GM19351 (cell line): ENCODE results near the gene HOXC9.
"Not testable (repeated sequence)": the region's sequence is repeated elsewhere in the genome, so short reads cannot be mapped to it uniquely, and the experiment has no call there.

Source experiments
- ATAC-seq: cut with Tn5 transposase; IDR thresholded peaks from one replicate; pipeline ENCODE4 v1.9.1; 2021; ENCODE audit warnings: mild to moderate bottlenecking, moderate library complexity; ENCODE audit not compliant: unreplicated experiment

The HOXC9 gene

DNA sequence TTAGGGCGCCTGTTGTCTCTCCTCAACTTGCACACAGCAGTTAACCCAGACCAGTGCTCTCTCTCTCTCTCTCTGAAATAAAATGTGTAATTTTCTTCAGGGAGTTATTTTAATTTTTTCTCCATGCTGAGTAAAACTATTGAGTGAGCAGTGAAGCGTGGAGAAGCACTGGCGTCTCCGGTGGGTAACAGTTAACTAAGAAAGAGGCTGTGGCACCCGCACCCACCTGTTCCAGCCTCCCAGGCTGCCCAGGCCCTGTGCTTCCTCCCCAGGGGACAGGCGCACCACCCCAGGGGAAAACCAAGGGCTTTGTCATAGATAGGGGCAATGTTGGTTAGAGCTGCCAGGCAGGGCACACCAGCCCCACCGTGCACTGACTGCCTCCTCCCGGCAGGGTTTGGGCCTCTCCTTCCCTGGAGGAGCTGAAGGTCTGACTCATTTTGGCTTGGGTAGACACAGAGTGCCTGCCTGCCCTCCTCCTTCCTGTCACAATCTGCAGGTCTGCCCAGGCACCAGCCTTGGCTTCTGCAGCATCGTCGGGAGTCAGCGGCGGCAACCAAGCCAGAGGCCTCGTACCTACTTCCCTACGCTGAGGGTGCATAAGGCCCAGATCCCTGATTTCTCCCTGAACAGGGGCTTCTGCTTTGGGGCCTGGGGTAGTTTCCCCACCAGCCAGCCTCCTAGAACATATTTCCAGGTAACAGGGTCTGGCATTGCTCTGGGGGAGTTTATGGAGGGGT lies 36.8 kb downstream of the HOXC9 start:
- ATAC-seq: no peak

GRCh38 chr12:54037360-54038283 lies 37.7 kb downstream of the HOXC9 start:
- ATAC-seq: no peak

DNA sequence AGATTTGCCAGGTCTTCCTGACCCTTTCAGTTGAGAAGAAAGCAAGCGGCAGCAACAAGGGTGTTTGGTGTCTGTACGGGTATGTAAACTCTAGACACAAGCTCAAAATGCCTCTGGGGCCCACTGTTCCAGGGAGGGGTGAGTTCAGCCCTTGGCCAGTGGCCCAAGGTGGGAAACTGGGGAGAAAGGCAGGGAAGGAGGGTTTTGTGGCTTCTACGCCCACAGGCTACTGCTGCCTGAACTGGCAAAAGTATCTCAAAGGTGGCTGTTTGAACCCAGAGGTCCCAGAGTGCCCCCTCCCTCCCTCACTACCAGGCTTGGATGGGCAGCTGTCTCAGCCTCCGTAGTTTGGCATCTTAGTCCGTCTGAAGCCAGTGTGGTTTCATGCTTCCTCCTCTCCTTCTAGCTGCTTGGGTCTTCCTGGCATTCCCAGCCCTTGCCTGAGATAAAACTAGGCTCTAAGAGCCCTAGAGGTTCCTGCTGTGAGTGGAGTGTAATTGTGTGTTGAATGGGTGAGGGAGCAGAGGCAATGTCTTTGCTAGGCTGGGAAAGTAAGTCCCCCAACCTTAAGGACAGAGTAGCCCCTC lies 38.4 kb downstream of the HOXC9 start:
- no peak for ATAC-seq

GRCh38 chr12:54038871-54039414 lies 39.0 kb downstream of the HOXC9 start:
- no peak for ATAC-seq

DNA sequence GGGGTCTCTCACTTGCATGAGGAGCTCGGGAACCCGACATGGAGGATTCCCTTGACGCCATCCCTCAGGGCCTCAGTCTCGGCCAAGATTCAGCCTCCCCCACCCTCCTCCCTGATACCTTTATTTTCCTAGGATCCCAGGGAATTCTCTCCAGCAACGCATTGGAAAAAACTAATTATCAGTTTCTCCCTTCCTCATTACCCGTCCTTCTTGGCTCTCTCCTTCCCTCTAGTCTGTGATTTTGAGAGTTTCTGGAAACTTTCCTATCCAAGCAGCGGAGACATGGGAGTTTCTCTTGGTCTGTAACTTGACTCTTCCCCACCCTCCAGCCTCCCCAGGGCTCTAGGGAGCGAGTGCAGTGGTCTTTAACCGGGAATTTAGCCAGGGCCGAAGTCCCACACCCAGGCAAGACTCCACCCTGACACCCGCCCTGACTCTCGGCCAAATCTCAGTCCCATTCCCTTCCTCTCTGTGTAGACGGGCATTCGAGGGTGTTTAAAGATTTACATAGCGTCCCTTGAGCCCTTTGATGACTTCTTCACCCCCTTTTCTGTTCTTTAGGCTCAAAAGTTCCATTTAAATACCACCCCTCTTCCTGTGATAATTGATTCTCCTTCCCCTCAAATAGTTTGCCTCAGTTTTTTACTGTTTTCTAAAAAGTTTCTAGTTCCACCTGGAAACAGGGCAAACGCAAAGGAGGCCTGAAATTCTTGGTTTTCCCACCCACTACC lies 39.6 kb downstream of the HOXC9 start:
- no peak for ATAC-seq

- ATAC-seq: no peak
Observed at GRCh38 chr12:54040148-54040494, 40.2 kb downstream of the HOXC9 start.

DNA sequence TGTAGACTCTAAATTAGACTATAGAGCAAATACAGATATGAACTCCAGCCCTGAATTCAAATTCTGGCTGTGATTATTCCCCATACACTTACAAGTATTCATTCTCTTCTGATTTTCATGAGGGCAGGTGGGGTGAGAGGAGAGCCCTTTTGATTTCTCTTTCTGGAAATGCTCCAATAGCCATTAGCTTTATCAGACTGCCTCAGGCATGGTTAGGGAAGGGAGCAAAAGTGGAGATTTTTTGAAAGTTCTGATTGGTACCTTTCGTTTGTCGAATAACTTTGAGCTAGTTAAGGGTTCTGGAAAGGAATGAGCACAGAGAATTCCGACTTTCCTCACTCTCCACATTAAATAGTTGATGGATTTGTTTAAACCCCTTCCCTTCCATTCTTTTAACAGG lies 40.7 kb downstream of the HOXC9 start:
- no peak for ATAC-seq

DNA sequence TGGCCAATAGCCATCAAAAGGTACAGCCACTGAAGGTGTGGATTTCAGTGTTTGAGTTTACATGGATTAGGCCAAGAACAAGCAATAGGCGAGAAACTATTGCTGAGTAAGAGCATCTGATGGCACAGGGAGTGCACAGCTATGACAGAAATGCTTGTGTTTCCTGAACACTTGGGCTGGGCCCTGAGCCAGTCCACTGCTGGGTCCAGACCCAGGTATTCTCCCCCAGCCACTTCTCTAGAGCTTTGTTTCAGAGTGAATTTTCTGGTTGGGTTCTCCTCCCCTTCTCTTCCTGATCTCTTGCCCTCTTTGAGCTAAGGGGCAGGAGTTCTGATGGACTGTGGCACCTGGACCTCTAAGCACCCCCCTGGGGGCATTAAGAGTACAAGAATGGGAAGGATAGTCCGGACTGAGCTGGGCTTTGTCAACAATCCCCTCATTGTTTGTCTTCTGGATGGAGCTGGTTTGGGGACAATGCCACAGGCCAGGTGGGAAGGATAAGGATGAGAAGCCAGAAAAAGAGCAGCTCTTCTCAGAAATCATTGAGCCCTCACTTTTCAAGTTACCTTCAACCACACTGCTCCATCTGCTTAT lies 41.2 kb downstream of the HOXC9 start:
- ATAC-seq: no peak

- not testable (repeated sequence) for ATAC-seq
Observed at GRCh38 chr12:54042033-54042432, 42.1 kb downstream of the HOXC9 start.

- ATAC-seq: no peak
Observed at GRCh38 chr12:54042970-54043853, 43.3 kb downstream of the HOXC9 start.

DNA sequence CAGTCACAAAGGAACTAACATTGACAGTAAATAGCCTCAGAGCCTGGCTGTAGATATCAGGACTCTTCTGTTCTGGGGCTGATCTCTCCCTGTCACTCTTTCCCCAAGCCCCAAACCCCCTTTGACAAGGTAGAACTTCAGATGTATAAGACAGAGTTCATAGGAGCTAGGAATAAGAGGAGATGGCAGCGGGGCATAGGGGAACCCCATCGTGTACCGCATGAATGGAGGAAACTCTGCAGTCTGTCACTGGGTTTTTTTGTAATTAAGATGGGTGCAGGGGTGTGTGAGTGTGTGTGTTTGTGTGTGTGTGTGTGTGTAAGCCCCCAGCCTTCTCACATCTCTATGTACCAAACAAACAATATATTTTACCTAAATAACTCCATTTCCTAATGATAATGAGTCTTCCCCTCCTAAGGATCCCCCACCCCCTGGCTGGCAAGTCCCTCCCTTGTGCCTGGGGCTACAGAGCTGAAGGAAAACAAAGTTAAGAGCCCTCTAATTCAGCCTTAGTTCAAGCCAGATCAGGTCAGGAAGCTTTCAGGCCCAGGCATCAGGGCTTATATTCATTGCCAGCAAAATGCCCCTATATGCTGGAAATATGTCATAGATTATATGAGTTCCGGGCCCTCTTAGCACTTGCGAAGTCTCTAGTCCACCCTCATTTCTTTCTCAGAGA lies 44.6 kb downstream of the HOXC9 start:
- ATAC-seq: no peak

DNA sequence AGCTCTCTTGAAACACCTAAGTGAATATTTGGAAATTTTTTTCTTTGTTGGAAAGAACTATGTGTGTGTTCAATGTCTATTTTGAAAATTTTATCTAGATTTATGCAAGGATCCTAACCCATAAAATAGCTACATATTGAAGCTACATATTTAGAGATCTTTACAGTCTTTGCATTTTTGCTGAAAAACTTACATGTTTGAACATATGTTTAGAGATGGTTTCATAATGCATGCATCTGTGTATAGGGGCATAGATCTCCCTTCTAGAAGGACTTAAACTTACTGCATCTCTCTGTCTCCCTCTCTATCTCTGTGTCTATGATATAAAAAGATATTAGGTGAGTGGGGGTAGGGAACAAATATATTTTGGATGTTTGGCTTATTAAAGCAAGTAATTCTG lies 45.4 kb downstream of the HOXC9 start:
- ATAC-seq: no peak

DNA sequence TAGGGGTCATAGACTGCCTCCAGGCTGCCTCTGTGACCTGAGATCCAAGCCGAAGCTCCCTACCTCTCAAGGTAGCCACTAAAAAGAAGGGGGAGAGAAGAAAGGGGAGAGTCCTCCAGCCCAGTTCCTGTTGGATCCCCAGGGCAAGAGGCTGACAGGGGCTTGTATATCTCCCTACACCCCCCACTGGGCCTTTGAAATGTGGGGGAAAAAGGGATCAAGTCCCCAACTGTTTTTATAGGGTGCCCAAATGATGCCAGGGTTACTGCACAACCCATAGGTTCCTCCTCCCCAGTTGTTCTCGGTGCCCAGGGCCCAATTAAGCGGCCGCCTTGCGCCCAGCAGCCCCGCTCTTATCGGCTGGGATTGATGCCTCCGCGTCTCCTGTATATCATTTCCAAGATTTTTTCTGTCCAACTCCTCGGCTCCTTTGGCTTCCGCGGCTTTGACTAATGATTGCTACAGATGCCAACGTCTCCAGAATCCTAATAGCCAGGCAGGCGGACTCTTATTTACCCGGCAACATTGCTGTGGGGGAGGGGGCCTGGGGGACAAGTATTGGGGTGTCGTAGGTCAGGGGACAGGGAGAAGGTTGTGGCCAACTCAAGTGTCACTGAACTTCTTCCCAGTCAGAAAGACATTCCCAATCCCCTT lies 46.0 kb downstream of the HOXC9 start:
- ATAC-seq: no peak

- ATAC-seq: no peak
Observed at GRCh38 chr12:54046809-54047159, 46.8 kb downstream of the HOXC9 start.

GRCh38 chr12:54047160-54047963 lies 47.4 kb downstream of the HOXC9 start:
- no peak for ATAC-seq

- ATAC-seq: no peak
Observed at GRCh38 chr12:54047964-54048303, 48.0 kb downstream of the HOXC9 start.

DNA sequence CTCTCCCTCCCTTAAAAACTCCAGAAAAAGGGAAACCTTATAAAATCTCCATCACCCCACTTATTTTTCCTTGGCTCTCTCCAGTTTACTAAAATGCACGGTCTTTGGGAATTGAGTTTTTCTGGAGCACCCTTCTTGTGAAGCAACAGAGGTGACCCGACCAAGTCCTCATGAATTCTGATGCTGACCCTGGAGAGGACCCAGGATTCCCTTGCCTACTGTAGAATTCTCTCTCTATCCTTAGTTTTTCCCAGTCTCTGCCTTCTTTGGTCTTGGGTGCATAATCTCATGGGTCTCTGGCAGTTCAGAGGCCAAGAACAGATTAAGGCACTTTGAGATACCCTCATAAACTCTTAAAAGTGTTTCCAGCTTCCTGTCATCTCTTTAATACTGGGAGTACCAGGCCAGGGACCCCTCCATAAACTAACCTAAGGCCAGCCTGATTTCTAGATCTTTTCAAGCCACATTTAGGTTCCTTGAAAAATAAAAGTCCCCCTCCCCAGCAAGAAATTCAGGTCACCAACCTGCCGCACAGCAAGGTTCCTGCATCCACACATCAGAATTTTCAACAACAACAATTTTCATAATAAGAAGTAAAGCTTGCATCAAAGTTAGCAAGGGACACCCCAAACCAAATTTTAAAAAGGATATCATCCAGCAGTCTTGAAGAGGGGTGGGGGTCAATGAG lies 48.6 kb downstream of the HOXC9 start:
- ATAC-seq: no peak
